HepG2 (cell line): ENCODE measurements around the gene FGD2. TPM values are rescaled to one million over a fixed set of nuclear protein-coding genes. Genes with fewer than 3 reads are reported as not detected.

ENCODE experiments used
- ATAC-seq: fragments of 200-7000 bp; cut with Tn5 transposase; 3 replicates; pipeline ENCODE4 v1.9.1; 2020; ENCODE audit warnings: mild to moderate bottlenecking, moderate library complexity
- BruUV-seq: library from RNA; stranded (reverse); fragments of 400-500 nt; replicated peaks from 2 replicates; lab custom pipeline; 2021; lab: Mats Ljungman, UMichigan
- CTCF ChIA-PET: fragments of 300-600 bp; formaldehyde crosslinking; extraction: SDS; loops from one replicate; lab custom pipeline; 2021; ENCODE audit warnings: low total read pairs, inconsistent platforms, low intra/inter-chr PET ratio; lab: Yijun Ruan, JAX
- POLR2A ChIA-PET: fragments of 350-600 bp; sonication (Branson Sonifier 250); formaldehyde crosslinking; loops from one replicate; lab custom pipeline; 2020; ENCODE audit warnings: antibody characterized with exemption, inconsistent platforms; lab: Yijun Ruan, JAX
- DNase-seq: peaks from one replicate; pipeline ENCODE4 v3.0.0-alpha.2; 2015; ENCODE audit warnings: low spot score
- FAIRE-seq: peaks from 3 replicates; lab custom pipeline; 2011; peaks lifted over from hg19 to GRCh38; lab: Jason Lieb, UNC
- H2AFZ ChIP-seq: one replicate; pipeline ENCODE4 v1.6.1; 2011; ENCODE audit warnings: low read length, inconsistent platforms
- H3K27ac ChIP-seq: fragments of 300-600 bp; 3 replicates; pipeline ENCODE4 v1.8.0; 2011; ENCODE audit warnings: mixed run types, mild to moderate bottlenecking, mixed read lengths, low read length, inconsistent platforms; ENCODE audit not compliant: insufficient read depth; ENCODE audit errors: extremely low read length
- H3K27me3 ChIP-seq, 2 experiments: fragments of 200-600 bp in 1 of 2; 2 replicates in 1 of 2; 3 replicates in 1 of 2; pipeline versions ENCODE4 v1.6.0 to v1.8.0; 2011; ENCODE audit warnings: low read length in 2 of 2, mild to moderate bottlenecking in 2 of 2, moderate library complexity in 2 of 2, inconsistent platforms in 1 of 2; ENCODE audit not compliant: insufficient read depth in 2 of 2, control insufficient read depth in 1 of 2
- H3K36me3 ChIP-seq, 2 experiments: fragments of 200-600 bp in 1 of 2; replicated peaks in 1 of 2; 2 replicates in 1 of 2; 3 replicates in 1 of 2; pipeline versions ENCODE4 v1.5.1 to v1.8.0; 2011; ENCODE audit warnings: low read length in 2 of 2, inconsistent platforms in 1 of 2; ENCODE audit not compliant: insufficient read depth in 2 of 2, control insufficient read depth in 1 of 2
- H3K4me1 ChIP-seq: 2 replicates; pipeline ENCODE4 v1.5.1; 2012; ENCODE audit warnings: low read length, inconsistent platforms; ENCODE audit not compliant: insufficient read depth
- H3K4me2 ChIP-seq: 2 replicates; pipeline ENCODE4 v1.6.0; 2011; ENCODE audit warnings: low read depth, low read length, inconsistent platforms
- H3K4me3 ChIP-seq, 3 experiments: fragments of 200-600 bp in 1 of 3; sonication (generic), shearing (Covaris generic) in 1 of 3; replicated peaks in 1 of 3; 2 replicates each; pipeline ENCODE4 v1.5.1; 2011 to 2016; ENCODE audit warnings: low read length in 3 of 3, inconsistent platforms in 2 of 3, low read depth in 2 of 3, mild to moderate bottlenecking in 2 of 3, control low read depth in 1 of 3, mixed read lengths in 1 of 3; ENCODE audit not compliant: insufficient read depth in 1 of 3
- H3K79me2 ChIP-seq: one replicate; pipeline ENCODE4 v1.6.1; 2011; ENCODE audit warnings: low read length, inconsistent platforms; ENCODE audit not compliant: insufficient read depth
- H3K9ac ChIP-seq: 2 replicates; pipeline ENCODE4 v1.6.0; 2011; ENCODE audit warnings: mild to moderate bottlenecking, low read depth, low read length, inconsistent platforms; ENCODE audit not compliant: insufficient read depth
- H3K9me3 ChIP-seq: 2 replicates; pipeline ENCODE4 v1.5.1; 2012; ENCODE audit warnings: mild to moderate bottlenecking, low read length
- H4K20me1 ChIP-seq: 2 replicates; pipeline ENCODE4 v1.6.0; 2011; ENCODE audit warnings: inconsistent platforms, mild to moderate bottlenecking, low read length, moderate library complexity; ENCODE audit not compliant: insufficient read depth
- ATF2 ChIP-seq: sonication (generic); formaldehyde crosslinking; IDR thresholded peaks from 2 replicates; pipeline ENCODE4 v1.4.0; 2020; ENCODE audit warnings: missing genetic modification reagents
- GABPB1 ChIP-seq: IDR thresholded peaks from 2 replicates; pipeline ENCODE4 v1.6.1; 2016; ENCODE audit warnings: mild to moderate bottlenecking, missing genetic modification reagents, moderate library complexity, missing compliant biosample characterization
- MZF1 ChIP-seq: sonication (generic); formaldehyde crosslinking; IDR thresholded peaks from 2 replicates; pipeline ENCODE4 v1.8.1; 2023; ENCODE audit warnings: mild to moderate bottlenecking, missing genetic modification reagents, borderline replicate concordance
- NR2F1 ChIP-seq, 2 experiments: fragments of 450-650 bp in 1 of 2; formaldehyde crosslinking in 1 of 2; IDR thresholded peaks; 2 replicates each; pipeline versions ENCODE4 v1.5.0 to v1.6.1; 2016 to 2020; ENCODE audit warnings: mild to moderate bottlenecking in 1 of 2, missing compliant biosample characterization in 1 of 2, missing genetic modification reagents in 1 of 2, moderate library complexity in 1 of 2
- SNAPC4 ChIP-seq: sonication (generic); formaldehyde crosslinking; IDR thresholded peaks from 2 replicates; pipeline ENCODE4 v1.4.0; 2020; ENCODE audit warnings: mild to moderate bottlenecking, missing genetic modification reagents
- TERF1 ChIP-seq: sonication (generic); formaldehyde crosslinking; IDR thresholded peaks from 2 replicates; pipeline ENCODE4 v1.8.0; 2022; ENCODE audit warnings: mild to moderate bottlenecking, missing genetic modification reagents, moderate library complexity
- XBP1 ChIP-seq: sonication (generic); formaldehyde crosslinking; IDR thresholded peaks from 2 replicates; pipeline ENCODE4 v1.5.0; 2020; ENCODE audit warnings: missing genetic modification reagents
- ZBTB42 ChIP-seq: sonication (generic); formaldehyde crosslinking; IDR thresholded peaks from 2 replicates; pipeline ENCODE4 v1.5.0; 2020; ENCODE audit warnings: mild to moderate bottlenecking, missing genetic modification reagents
- ZC3H13 ChIP-seq: sonication (generic); formaldehyde crosslinking; IDR thresholded peaks from 2 replicates; pipeline ENCODE4 v1.8.1; 2023; ENCODE audit warnings: mild to moderate bottlenecking, missing genetic modification reagents, moderate library complexity
- ZFP37 ChIP-seq: sonication (generic); formaldehyde crosslinking; IDR thresholded peaks from 2 replicates; pipeline ENCODE4 v1.4.0; 2020; ENCODE audit warnings: missing genetic modification reagents, borderline replicate concordance
- ZMAT3 ChIP-seq: sonication (generic); formaldehyde crosslinking; conservative IDR thresholded peaks from 2 replicates; pipeline ENCODE4 v1.7.0; 2021; ENCODE audit warnings: missing genetic modification reagents
- ZNF275 ChIP-seq: sonication (generic); formaldehyde crosslinking; IDR thresholded peaks from 2 replicates; pipeline ENCODE4 v1.8.0; 2022; ENCODE audit warnings: missing genetic modification reagents, mild to moderate bottlenecking, inconsistent platforms, borderline replicate concordance
- ZNF598 ChIP-seq: sonication (generic); formaldehyde crosslinking; IDR thresholded peaks from 2 replicates; pipeline ENCODE4 v1.5.1; 2020; ENCODE audit warnings: mild to moderate bottlenecking, missing genetic modification reagents, borderline replicate concordance
- ZNF782 ChIP-seq: sonication (generic); formaldehyde crosslinking; IDR thresholded peaks from 2 replicates; pipeline ENCODE4 v1.4.0; 2020; ENCODE audit warnings: missing genetic modification reagents, mild to moderate bottlenecking, borderline replicate concordance
- WGBS: methylation state at CpG from one replicate; pipeline ENCODE4 v1.1.6; 2017; ENCODE audit warnings: low lambda C conversion rate; 5-methylcytosine and 5-hydroxymethylcytosine counted together
- in situ Hi-C: cut with HindIII; loops from 2 replicates; pipeline ENCODE4 v1.10.0; 2017; ENCODE audit warnings: low pct_unique_long_range_greater_than_20kb; ENCODE audit not compliant: extremely low pct_ligation_motif_present
- intact Hi-C: fragments of 100-400 bp; cut with micrococcal nuclease; formaldehyde crosslinking; loops from one replicate; pipeline ENCODE4 v1.10.0; 2022; ENCODE audit not compliant: unreplicated experiment
- polyA plus RNA-seq, 8 experiments: library from polyadenylated mRNA; depleted of rRNA in 3 of 8; stranded (reverse) in 7 of 8; unstranded in 1 of 8; fragments of >200 nt; fragmentation: Illumina TruSeq in 4 of 8; extraction: Trizol in 4 of 8; gene quantifications; 2 replicates each; pipeline versions ENCODE4 v1.2.1 to v1.2.3, GENCODE V29; 2011 to 2016; ENCODE audit warnings: low read depth in 4 of 8, missing spikeins in 1 of 8, mixed read lengths in 1 of 8; ENCODE audit not compliant: insufficient read depth in 1 of 8
- total RNA-seq, 5 experiments: library from RNA; depleted of rRNA; stranded (reverse); fragments of >200 nt; fragmentation: Illumina TruSeq; extraction: Trizol; gene quantifications; 2 replicates each; pipeline ENCODE4 v1.2.3, GENCODE V29; 2016; ENCODE audit warnings: low read depth in 1 of 5

FGD2 gene
- total and polyA plus RNA-seq, 2 of the 13 experiments (the other 11 are each of a cell fraction or from before 2014, with no cell fraction given) = not detected

GRCh38 chr6:36986704-36987047, 18.8 kb upstream of the FGD2 start:
- H3K9ac ChIP-seq = peak overlapping the region; percentile 80
- peaks cover 30% of the 10 kb centered on the region for H3K4me1 ChIP-seq
- peaks cover 0 to 2% of the 10 kb centered on the region in 2 experiments; a peak in 2 of 5 replicates for H3K36me3 ChIP-seq
- ATAC-seq (no peak), DNase-seq (no peak), FAIRE-seq (no peak)
- no peaks in the 10 kb centered on the region for H3K9me3 ChIP-seq
- H3K4me3 ChIP-seq = peak overlapping the region; percentile 71 to 99 (median 91)
- POLR2A ChIA-PET = interaction anchor here (0.5 to 2.2 kb wide), 19 partner anchors 9 to 832 kb away, joined by 3 to 17 read pairs (median 5); partner anchors contain the start of genes PPIL1 and SRSF3
- H4K20me1 ChIP-seq = peaks cover 6% of the 10 kb centered on the region
- intact Hi-C loops = loop anchor here (1.0 kb wide), 1 partner anchor 101 kb away; the partner anchor contains the start of gene C6orf89
- under 1% methylated on average over 8 of the region's 8 CpGs for WGBS
- BruUV-seq = no TSS peak
- H2AFZ ChIP-seq = peak overlapping the region; percentile 36
- peaks cover 43% of the 10 kb centered on the region for H3K79me2 ChIP-seq
- in situ Hi-C loops = no loop called here
- peak overlapping the region; percentile 74 for H3K27ac ChIP-seq
- peaks cover 2 to 20% of the 10 kb centered on the region in 2 experiments; a peak in 3 of 5 replicates for H3K27me3 ChIP-seq
- H3K4me2 ChIP-seq = peak overlapping the region; percentile 88
- CTCF ChIA-PET = interaction anchor here (1.2 kb wide), 1 partner anchor 32 kb away, joined by 4 read pairs; no protein-coding TSS in a partner anchor
- TF ChIP-seq NR2F1 (CRISPR knock-in tag; IDR thresholded peaks at IDR 0.05) = no peak
- 0 out of 2 replicates have a peak, but pooled peaks have one; percentile 29 for TF ChIP-seq XBP1 (CRISPR knock-in tag)
- no peak for TF ChIP-seq ATF2 (CRISPR knock-in tag)
- no peak for TF ChIP-seq TERF1 (CRISPR knock-in tag)
- TF ChIP-seq ZNF782 (CRISPR knock-in tag) = no peak
- no peak for TF ChIP-seq ZMAT3 (CRISPR knock-in tag)
- TF ChIP-seq ZC3H13 (CRISPR knock-in tag) = 0 out of 2 replicates have a peak, but pooled peaks have one; percentile 15
- TF ChIP-seq ZBTB42 = no peak
- TF ChIP-seq GABPB1 = no peak
- no peak for TF ChIP-seq ZFP37
- peak; percentile 82; the same call in 1 of the 2 replicates for TF ChIP-seq SNAPC4
- no peak for TF ChIP-seq MZF1 (CRISPR knock-in tag)
- 0 out of 2 replicates have a peak, but pooled peaks have one; percentile 33 for TF ChIP-seq ZNF275 (CRISPR knock-in tag)
- 0 out of 2 replicates have a peak, but pooled peaks have one; percentile 6 for TF ChIP-seq ZNF598 (CRISPR knock-in tag)
